Neural progenitor cell (in vitro differentiated cells): ENCODE results near the gene SURF2. TPM values are rescaled to one million over a fixed set of nuclear protein-coding genes. Genes with fewer than 3 reads are reported as not detected.
A peak's percentile ranks its signal among the peaks of the same experiment; 100 is the strongest.
"Not testable (repeated sequence)": the region's sequence is repeated elsewhere in the genome, so short reads cannot be mapped to it uniquely, and the experiment has no call there.

ENCODE experiments used
- DNase-seq: peaks from one replicate; pipeline ENCODE4 v3.0.0-alpha.2; 2016; ENCODE audit warnings: low spot score
- H2AFZ ChIP-seq: fragments of 200-600 bp; sonication (generic); replicated peaks from 2 replicates; pipeline ENCODE4 v1.6.1; 2016; ENCODE audit warnings: antibody characterized with exemption
- H3F3A ChIP-seq: fragments of 200-600 bp; sonication (generic); 2 replicates; pipeline ENCODE4 v1.6.1; 2016; ENCODE audit warnings: antibody characterized with exemption, low read depth
- H3K27ac ChIP-seq: fragments of 200-600 bp; sonication (generic); 2 replicates; pipeline ENCODE4 v1.5.1; 2016; ENCODE audit warnings: mild to moderate bottlenecking
- H3K27me3 ChIP-seq: fragments of 200-600 bp; sonication (generic); 2 replicates; pipeline ENCODE4 v1.6.1; 2016; ENCODE audit warnings: mild to moderate bottlenecking, moderate library complexity
- H3K36me3 ChIP-seq: fragments of 200-600 bp; sonication (generic); 2 replicates; pipeline ENCODE4 v1.5.1; 2016
- H3K4me1 ChIP-seq: fragments of 200-600 bp; sonication (generic); 2 replicates; pipeline ENCODE4 v1.6.1; 2016; ENCODE audit warnings: mixed run types
- H3K4me2 ChIP-seq: fragments of 200-600 bp; sonication (generic); 2 replicates; pipeline ENCODE4 v1.6.1; 2016
- H3K4me3 ChIP-seq: fragments of 200-600 bp; sonication (generic); 2 replicates; pipeline ENCODE4 v1.5.1; 2016
- H3K79me2 ChIP-seq: fragments of 200-600 bp; sonication (generic); 2 replicates; pipeline ENCODE4 v1.6.1; 2016; ENCODE audit warnings: low read depth
- H3K9ac ChIP-seq: fragments of 200-600 bp; sonication (generic); 2 replicates; pipeline ENCODE4 v1.6.1; 2016
- H3K9me3 ChIP-seq: fragments of 200-600 bp; sonication (generic); 2 replicates; pipeline ENCODE4 v1.5.1; 2016; ENCODE audit warnings: low read depth
- H4K20me1 ChIP-seq: fragments of 200-600 bp; sonication (generic); 2 replicates; pipeline ENCODE4 v1.6.1; 2016; ENCODE audit warnings: low read depth
- H3K27ac Mint-ChIP-seq: 3 replicates; pipeline ENCODE4 v1.8.0; 2021; ENCODE audit warnings: mixed read lengths
- H3K27me3 Mint-ChIP-seq: 2 replicates; pipeline ENCODE4 v1.8.0; 2022; ENCODE audit warnings: low read depth, mild to moderate bottlenecking, inconsistent platforms, moderate library complexity, mixed read lengths; ENCODE audit not compliant: insufficient read depth
- H3K36me3 Mint-ChIP-seq: 3 replicates; pipeline ENCODE4 v1.8.0; 2021; ENCODE audit warnings: mixed read lengths
- H3K4me1 Mint-ChIP-seq: 3 replicates; pipeline ENCODE4 v1.8.0; 2021; ENCODE audit warnings: mixed read lengths
- H3K4me3 Mint-ChIP-seq: 3 replicates; pipeline ENCODE4 v1.8.0; 2021; ENCODE audit warnings: mild to moderate bottlenecking, moderate library complexity, mixed read lengths
- H3K9me3 Mint-ChIP-seq: 3 replicates; pipeline ENCODE4 v1.8.0; 2020; ENCODE audit warnings: mixed read lengths
- EZH2 ChIP-seq: fragments of 200-600 bp; sonication (generic); IDR thresholded peaks from 2 replicates; pipeline ENCODE4 v1.6.1; 2017; ENCODE audit warnings: antibody characterized with exemption, mild to moderate bottlenecking, moderate library complexity
- EZH2phosphoT487 ChIP-seq: fragments of 200-600 bp; sonication (generic); IDR thresholded peaks from 2 replicates; pipeline ENCODE4 v1.6.1; 2017; ENCODE audit warnings: antibody characterized with exemption
- total RNA-seq: library from RNA; depleted of rRNA; stranded (reverse); fragments of >200 nt; gene quantifications from 2 replicates; pipeline ENCODE4 v1.2.3, GENCODE V29; 2015; ENCODE audit warnings: low replicate concordance
- TF ChIP-seq, protein P1 (sequence below): fragments of 200-600 bp; sonication (generic); IDR thresholded peaks from 2 replicates; pipeline ENCODE4 v1.5.1; 2017; ENCODE audit warnings: antibody characterized with exemption, mild to moderate bottlenecking

SURF2 gene
- total RNA-seq, 1 donor from 2014 or later = 16.0 TPM

DNA sequence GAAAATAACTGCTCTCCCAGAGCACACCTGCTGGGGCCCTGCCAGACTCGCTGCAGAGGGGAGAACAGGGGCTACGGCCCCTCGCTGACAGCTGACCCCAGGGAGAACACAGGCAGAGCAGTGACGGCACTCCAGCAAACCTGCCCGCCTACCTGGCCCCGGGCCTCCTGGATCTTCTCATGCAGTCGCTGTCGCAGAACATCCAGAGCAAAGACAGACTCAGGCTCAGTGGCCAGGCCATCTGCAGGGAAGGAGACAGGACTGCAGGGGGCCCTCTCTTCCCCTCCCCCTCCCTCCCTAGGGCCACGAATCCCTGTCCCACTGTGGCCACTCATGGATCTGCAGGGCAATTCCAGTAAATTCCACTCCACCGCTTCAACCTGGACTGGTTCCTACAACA lies 22.8 kb upstream of the SURF2 start:
- Histone ChIP-seq H3K36me3 (no peaks in the 10 kb centered on the region), H3K9me3 (no peaks in the 10 kb centered on the region), H3K4me3 (no peak overlapping the region), H4K20me1 (peaks cover 26% of the 10 kb centered on the region), H3K4me1 (peaks cover 10% of the 10 kb centered on the region), H3K27me3 (no peaks in the 10 kb centered on the region), H3K79me2 (peaks cover 21% of the 10 kb centered on the region), H2AFZ (no peak overlapping the region), H3F3A (peaks cover 25% of the 10 kb centered on the region), H3K4me2 (no peak overlapping the region), H3K9ac (no peak overlapping the region), H3K27ac (no peak overlapping the region)
- peaks cover 29% of the 10 kb centered on the region for H3K36me3 Mint-ChIP-seq
- H3K9me3 Mint-ChIP-seq = peaks cover 4% of the 10 kb centered on the region
- peaks cover 12% of the 10 kb centered on the region for H3K4me1 Mint-ChIP-seq
- TF ChIP-seq, protein P1, sequence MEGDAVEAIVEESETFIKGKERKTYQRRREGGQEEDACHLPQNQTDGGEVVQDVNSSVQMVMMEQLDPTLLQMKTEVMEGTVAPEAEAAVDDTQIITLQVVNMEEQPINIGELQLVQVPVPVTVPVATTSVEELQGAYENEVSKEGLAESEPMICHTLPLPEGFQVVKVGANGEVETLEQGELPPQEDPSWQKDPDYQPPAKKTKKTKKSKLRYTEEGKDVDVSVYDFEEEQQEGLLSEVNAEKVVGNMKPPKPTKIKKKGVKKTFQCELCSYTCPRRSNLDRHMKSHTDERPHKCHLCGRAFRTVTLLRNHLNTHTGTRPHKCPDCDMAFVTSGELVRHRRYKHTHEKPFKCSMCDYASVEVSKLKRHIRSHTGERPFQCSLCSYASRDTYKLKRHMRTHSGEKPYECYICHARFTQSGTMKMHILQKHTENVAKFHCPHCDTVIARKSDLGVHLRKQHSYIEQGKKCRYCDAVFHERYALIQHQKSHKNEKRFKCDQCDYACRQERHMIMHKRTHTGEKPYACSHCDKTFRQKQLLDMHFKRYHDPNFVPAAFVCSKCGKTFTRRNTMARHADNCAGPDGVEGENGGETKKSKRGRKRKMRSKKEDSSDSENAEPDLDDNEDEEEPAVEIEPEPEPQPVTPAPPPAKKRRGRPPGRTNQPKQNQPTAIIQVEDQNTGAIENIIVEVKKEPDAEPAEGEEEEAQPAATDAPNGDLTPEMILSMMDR = no peak
- TF ChIP-seq EZH2phosphoT487 (no peak), EZH2 (no peak)
- peaks cover 10% of the 10 kb centered on the region for H3K27me3 Mint-ChIP-seq
- no peak overlapping the region for H3K27ac Mint-ChIP-seq
- H3K4me3 Mint-ChIP-seq = no peak overlapping the region
- DNase-seq = no peak

DNA sequence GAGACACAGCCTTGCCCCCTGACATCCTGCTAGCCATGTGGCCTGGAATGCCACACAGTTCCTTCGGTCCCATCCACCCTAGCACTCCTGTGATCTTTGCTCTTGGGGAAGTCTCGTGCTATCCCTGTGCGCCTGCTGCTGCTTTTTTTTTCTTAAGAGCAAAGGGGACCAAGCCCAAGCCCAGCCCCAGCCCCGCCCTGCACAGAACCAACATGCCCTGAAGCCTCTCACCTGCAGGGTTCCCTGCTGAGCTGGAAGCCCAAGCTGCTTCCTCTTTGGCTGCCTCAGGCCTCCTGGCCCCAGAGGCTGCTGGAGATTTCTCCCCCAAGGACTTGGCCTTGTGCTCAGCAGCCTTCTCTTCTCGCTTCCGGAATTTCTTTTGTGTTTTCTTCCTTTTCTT lies 22.2 kb upstream of the SURF2 start:
- Histone ChIP-seq H3K9me3 (no peaks in the 10 kb centered on the region), H4K20me1 (peaks cover 26% of the 10 kb centered on the region), H3K4me1 (peaks cover 10% of the 10 kb centered on the region), H3K4me3 (no peak overlapping the region), H3K9ac (no peak overlapping the region), H2AFZ (no peak overlapping the region), H3K27ac (no peak overlapping the region), H3F3A (peaks cover 31% of the 10 kb centered on the region), H3K79me2 (peaks cover 21% of the 10 kb centered on the region), H3K4me2 (no peak overlapping the region), H3K36me3 (no peaks in the 10 kb centered on the region), H3K27me3 (no peaks in the 10 kb centered on the region)
- TF ChIP-seq, protein P1 = no peak
- TF ChIP-seq EZH2 (no peak), EZH2phosphoT487 (no peak)
- Mint-ChIP-seq H3K36me3 (peaks cover 29% of the 10 kb centered on the region), H3K27me3 (peaks cover 6% of the 10 kb centered on the region), H3K4me1 (peaks cover 12% of the 10 kb centered on the region), H3K27ac (no peak overlapping the region), H3K4me3 (peak overlapping the region; percentile 98), H3K9me3 (peaks cover under 1% of the 10 kb centered on the region)
- no peak for DNase-seq

DNA sequence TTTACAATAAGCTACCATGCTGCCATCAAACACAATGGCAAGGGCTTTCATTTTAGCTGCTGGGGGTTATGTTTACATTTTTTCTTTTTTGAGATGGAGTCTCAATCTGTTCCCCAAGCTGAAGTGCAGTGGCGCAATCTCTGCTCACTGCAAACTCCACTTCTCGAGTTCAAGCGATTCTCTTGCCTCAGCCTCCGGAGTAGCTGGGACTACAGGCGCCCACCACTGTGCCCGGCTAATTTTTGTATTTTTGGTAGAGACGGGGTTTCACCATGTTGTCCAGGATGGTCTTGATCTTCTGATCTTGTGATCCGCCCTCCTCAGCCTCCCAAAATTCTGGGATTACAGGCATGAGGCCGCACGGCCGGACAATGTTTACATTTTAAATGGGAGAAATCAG lies 21.5 kb upstream of the SURF2 start:
- Histone ChIP-seq H3K4me2 (peak overlapping the region; percentile 73), H3K79me2 (peaks cover 21% of the 10 kb centered on the region), H3F3A (peaks cover 30% of the 10 kb centered on the region), H4K20me1 (peaks cover 26% of the 10 kb centered on the region), H3K4me3 (peak overlapping the region; percentile 92)
- not testable (repeated sequence) for DNase-seq, H3K27me3 ChIP-seq, H3K9me3 Mint-ChIP-seq, H3K9ac ChIP-seq, H3K27ac Mint-ChIP-seq, H2AFZ ChIP-seq, H3K4me1 ChIP-seq, H3K27me3 Mint-ChIP-seq, H3K27ac ChIP-seq, H3K9me3 ChIP-seq, H3K36me3 ChIP-seq
- Mint-ChIP-seq H3K4me1 (peaks cover 12% of the 10 kb centered on the region), H3K4me3 (peak overlapping the region; percentile 98), H3K36me3 (peaks cover 32% of the 10 kb centered on the region)

DNA sequence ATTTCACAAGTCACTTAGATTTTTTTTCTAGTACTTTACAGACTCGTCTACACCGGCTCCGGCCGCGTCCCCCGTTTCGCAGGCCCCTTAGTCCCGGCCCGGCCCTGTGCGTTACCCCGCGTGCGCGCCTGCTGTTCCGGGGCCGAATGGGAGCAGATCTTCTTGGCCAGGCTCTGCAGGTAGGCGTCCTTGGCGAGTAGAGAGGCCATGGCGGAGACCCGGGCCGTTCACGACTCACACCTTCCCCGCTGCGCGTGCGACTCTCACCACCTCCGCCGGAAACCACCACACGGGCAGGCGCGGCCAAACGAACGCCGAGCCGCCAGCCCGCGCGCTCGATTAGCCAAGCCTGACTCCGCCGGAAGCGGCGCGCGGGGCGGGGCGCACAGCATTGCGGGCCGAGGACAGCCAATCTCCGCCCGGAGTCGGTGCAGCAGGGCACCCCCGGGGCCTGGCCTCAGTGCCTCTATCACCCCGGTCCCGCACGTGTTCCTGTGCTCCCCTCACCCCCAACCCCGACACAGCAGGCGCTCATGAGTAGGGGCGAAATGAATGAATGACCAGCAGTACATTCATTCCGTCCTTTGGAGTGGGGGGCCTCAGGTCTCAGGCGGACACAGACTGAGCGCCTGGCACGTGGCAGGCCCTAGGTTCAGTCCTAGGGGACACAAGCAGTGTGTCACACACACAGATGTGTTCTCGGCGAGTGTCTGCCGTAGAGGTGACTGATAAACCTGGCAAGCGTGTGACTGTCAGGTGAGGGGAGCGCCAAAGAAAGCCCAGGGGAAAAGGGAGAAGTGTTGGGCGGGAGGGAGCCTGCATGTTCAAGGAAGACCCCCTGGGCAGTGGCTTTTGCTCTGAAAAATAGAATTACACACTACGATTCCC lies 20.2 kb upstream of the SURF2 start, which contains the start of gene SURF6:
SURF6 (minus strand) TSS at position 265 of the 888 bp plus-strand sequence; CDS start at position 209, 56 bp downstream.
- peak within 1 kb of the TSS; percentile 73 for H3K4me2 ChIP-seq
- H4K20me1 ChIP-seq = peaks cover 26% of the 10 kb centered on the region
- peak within 1 kb of the TSS; percentile 92 for H3K4me3 ChIP-seq
- H3K4me3 Mint-ChIP-seq = peak within 1 kb of the TSS; percentile 98
- peaks cover 28% of the 10 kb centered on the region for H3F3A ChIP-seq
- H2AFZ ChIP-seq = peak within 1 kb of the TSS; percentile 48
- peaks cover 37% of the 10 kb centered on the region for H3K36me3 Mint-ChIP-seq
- H3K79me2 ChIP-seq = peaks cover 21% of the 10 kb centered on the region
- H3K4me1 Mint-ChIP-seq = peaks cover 12% of the 10 kb centered on the region
- H3K27ac Mint-ChIP-seq = peak within 1 kb of the TSS; percentile 86
- H3K9me3 Mint-ChIP-seq = no peaks in the 10 kb centered on the region
- peaks cover 6% of the 10 kb centered on the region for H3K27me3 Mint-ChIP-seq
- peak within 1 kb of the TSS; percentile 79 for H3K9ac ChIP-seq
- peaks cover 10% of the 10 kb centered on the region for H3K4me1 ChIP-seq
- DNase-seq = peak; percentile 97
- no peaks in the 10 kb centered on the region for H3K9me3 ChIP-seq
- no peak for TF ChIP-seq EZH2
- TF ChIP-seq EZH2phosphoT487 = no peak
- TF ChIP-seq, protein P1 = no peak
- no peaks in the 10 kb centered on the region for H3K27me3 ChIP-seq
- H3K36me3 ChIP-seq = no peaks in the 10 kb centered on the region
- peak within 1 kb of the TSS; percentile 38 for H3K27ac ChIP-seq
